Activated CD8-positive, alpha-beta memory T cell treated with anti-CD3 and anti-CD28 coated beads for 48 hours (primary cell): ENCODE results near the gene RAC2.
"Not testable (repeated sequence)": the region's sequence is repeated elsewhere in the genome, so short reads cannot be mapped to it uniquely, and the experiment has no call there.

Experiments
- DNase-seq, 3 experiments: peaks; one replicate each; pipeline ENCODE4 v3.0.0-alpha.2; 2020; ENCODE audit warnings: low read depth in 2 of 3, low spot score in 2 of 3

RAC2 gene

GRCh38 chr22:37235897-37236607 lies 8.0 kb downstream of the RAC2 start:
- no peak for DNase-seq

- no peak for DNase-seq
Measured at GRCh38 chr22:37234736-37235711, 9.0 kb downstream of the RAC2 start.

- no peak for DNase-seq
Measured at GRCh38 chr22:37233751-37234631, 10.1 kb downstream of the RAC2 start.

GRCh38 chr22:37233371-37233750 lies 10.7 kb downstream of the RAC2 start:
- DNase-seq: not testable (repeated sequence)

- no peak for DNase-seq
Measured at GRCh38 chr22:37232140-37232998, 11.7 kb downstream of the RAC2 start.

- DNase-seq: no peak
Measured at GRCh38 chr22:37231406-37232139, 12.5 kb downstream of the RAC2 start.

GRCh38 chr22:37230673-37231405 lies 13.2 kb downstream of the RAC2 start:
- peak in 1 of 3 experiments; percentile 57 for DNase-seq

GRCh38 chr22:37229805-37230672 lies 14.0 kb downstream of the RAC2 start:
- peak in 2 of 3 experiments; percentile 79 to 80 for DNase-seq

GRCh38 chr22:37229012-37229804 lies 14.9 kb downstream of the RAC2 start:
- no peak for DNase-seq

GRCh38 chr22:37228106-37229011 lies 15.7 kb downstream of the RAC2 start:
- DNase-seq: no peak

GRCh38 chr22:37226514-37226913 lies 17.6 kb downstream of the RAC2 start:
- no peak for DNase-seq

- DNase-seq: no peak
Measured at GRCh38 chr22:37226087-37226486, 18.0 kb downstream of the RAC2 start.

- DNase-seq: no peak
Measured at GRCh38 chr22:37225481-37225880, 18.6 kb downstream of the RAC2 start.

GRCh38 chr22:37224757-37225420 lies 19.2 kb downstream of the RAC2 start:
- no peak for DNase-seq

- no peak for DNase-seq
Measured at GRCh38 chr22:37223965-37224551, 20.0 kb downstream of the RAC2 start.
